Dermis blood vessel endothelial cell (primary cell): Measurements from ENCODE around the gene FZR1. TPM values are rescaled to one million over a fixed set of nuclear protein-coding genes. Genes with fewer than 3 reads are reported as not detected.
"Not testable (repeated sequence)": the region's sequence is repeated elsewhere in the genome, so short reads cannot be mapped to it uniquely, and the experiment has no call there.

Source experiments
- DNase-seq: peaks from one replicate; pipeline ENCODE4 v3.0.0; 2010
- total RNA-seq: library from RNA; depleted of rRNA; stranded (reverse); fragments of >200 nt; gene quantifications from 2 replicates; pipeline ENCODE4 v1.2.3, GENCODE V29; 2014

The FZR1 gene
- total RNA-seq, 1 donor from 2014 or later, result 36.1 TPM

GRCh38 chr19:3496392-3497273 lies 9.5 kb upstream of the FZR1 start:
- DNase-seq, result no peak

GRCh38 chr19:3497757-3498520 lies 8.2 kb upstream of the FZR1 start:
- DNase-seq, result no peak

DNA sequence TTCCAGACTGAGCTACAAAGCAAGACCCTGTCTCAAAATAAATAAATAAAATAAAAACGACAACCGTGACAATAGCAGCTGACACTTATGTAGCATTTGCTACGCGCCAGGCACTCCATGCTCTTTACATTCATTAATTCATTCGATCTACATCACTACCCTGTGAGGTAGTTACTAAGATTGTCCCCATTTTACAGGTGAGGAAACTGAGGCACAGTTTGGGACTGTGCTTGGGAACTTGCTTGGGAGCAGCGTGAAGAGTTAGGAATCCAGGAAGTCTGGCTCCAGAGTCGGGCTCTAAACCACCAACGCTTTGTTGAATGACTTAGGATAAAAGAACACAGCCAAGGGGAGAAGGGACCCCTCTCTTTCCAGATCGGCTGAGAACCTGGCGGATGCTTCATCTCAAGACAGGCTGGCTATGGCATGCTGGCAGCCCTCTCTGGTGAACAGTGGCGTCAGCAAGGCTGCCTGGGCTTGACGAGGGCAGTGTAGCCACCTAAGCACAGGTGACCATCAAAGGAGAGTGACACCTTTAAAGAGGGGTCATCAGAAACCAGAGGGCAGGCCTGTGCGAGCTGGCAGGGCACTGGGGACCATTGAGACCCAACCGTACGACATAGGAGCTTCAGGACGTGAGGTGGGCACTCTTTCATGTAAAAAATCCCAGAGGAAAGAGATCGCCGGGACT lies 6.2 kb upstream of the FZR1 start:
- DNase-seq, result no peak

DNA sequence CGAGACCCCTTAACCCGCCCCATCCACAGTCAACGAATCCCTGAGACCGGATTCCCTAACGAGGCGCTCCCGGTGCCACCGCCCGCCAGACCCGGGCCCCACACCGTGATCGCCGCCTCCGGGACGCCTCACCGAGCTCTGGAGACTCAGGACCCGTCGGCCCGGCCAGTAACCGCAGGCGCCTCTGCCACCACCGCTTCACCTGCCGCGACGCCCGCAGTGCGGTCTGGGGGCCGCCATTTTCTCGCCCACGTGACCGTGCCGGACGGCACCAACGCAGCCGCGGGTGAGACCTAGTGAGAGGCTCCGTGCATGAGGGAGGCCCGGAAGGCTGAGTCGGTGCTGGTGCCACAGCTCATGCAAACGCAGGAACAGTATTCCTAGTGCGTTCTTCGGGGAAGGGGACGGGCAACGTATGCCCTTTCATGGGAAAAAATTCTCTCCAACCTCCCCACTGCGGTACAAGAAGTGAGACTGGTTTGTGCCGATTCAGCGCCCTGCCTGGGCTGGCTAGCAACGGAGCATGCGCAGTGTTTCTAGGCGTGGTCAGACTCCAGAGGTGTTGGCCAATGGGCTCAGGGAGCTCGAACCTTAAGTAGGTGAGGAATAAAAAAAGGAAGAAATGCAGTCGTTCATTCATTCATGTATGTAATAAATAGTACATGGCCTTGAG lies 5.5 kb upstream of the FZR1 start, which contains the start of gene DOHH:
Gene DOHH, minus strand, starts transcription at position 246 of the 673 bp plus-strand sequence. CDS start 3,860 bp downstream, outside the sequence.
- peak; percentile 99 for DNase-seq

DNA sequence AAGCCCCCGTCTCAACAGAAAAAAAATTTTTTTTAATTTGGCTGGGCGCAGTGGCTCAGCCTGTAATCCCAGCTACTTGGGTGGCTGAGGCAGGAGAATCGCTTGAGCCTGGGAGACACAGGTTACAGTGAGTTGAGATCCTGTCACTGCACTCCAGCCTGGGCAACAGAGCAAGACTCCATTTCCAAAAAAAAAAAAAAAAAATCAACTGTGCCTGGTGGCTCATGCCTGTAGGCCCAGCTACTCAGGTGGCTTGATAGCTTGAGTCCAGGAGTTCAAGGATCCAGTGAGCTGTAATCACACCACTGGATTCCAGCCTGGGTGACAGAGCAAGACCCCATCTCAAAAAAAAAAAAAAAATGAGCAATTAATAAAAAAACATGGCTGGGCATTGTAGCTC lies 4.3 kb upstream of the FZR1 start:
- DNase-seq, result no peak

- DNase-seq, result no peak
Observed at GRCh38 chr19:3503036-3503572, 3.0 kb upstream of the FZR1 start.

DNA sequence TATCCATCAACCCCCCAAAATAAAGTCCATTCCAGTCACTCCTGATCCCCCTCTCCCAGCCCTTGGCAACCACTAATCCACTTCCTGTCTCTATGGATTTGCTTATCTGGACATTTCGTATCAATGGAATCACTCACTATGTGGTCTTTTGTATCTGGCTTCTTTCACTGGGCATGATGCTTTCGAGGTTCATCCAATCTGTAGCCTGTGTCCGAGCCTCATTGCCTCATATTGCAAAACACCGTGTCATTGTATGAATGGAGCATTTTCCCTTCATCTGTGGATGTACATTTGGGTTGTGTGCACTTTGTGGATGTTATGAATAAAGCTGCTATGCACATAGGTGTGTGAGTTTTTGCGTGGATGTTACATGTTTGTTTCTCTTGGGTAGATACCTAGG lies 1.4 kb upstream of the FZR1 start:
- no peak for DNase-seq

- peak; percentile 38 for DNase-seq
Observed at GRCh38 chr19:3506384-3507340, 551 bp downstream of the FZR1 start.

DNA sequence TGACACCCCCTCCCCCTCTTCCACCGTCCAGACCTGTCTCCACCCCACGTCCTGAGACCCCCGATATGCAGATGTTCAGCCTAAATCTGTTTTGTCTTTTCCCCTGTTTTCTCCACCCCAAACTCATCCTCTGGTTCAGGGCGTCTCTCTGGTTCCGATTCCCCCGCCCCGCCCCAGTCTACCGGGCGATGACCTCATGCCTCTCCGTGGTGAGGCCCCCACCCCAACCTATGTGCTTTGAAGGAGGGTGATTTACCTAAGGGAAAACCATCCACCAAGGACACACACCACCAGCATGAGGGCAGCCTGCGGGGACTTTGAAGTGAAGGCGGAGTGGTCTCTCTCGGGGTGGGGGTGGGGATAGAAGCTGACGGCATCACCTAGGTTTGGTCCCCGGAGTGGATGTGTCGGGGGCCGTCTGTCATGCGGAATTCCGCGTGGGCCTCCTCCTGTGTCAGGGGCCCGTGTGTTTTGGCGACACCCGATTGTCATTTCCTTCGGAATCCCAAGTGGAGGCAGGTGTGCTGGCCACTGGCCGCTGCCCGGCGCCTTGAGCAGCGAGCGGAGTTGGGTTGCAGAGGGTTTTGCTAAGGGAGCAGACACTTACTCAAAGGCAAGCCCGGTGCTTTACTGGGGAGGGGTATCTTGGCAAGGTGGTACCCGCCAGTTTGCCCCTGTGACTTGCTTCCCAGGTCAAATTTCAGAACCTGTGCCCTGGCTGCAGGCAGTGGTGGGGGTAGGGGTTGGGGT lies 1.4 kb downstream of the FZR1 start:
- peak; percentile 28 for DNase-seq

DNA sequence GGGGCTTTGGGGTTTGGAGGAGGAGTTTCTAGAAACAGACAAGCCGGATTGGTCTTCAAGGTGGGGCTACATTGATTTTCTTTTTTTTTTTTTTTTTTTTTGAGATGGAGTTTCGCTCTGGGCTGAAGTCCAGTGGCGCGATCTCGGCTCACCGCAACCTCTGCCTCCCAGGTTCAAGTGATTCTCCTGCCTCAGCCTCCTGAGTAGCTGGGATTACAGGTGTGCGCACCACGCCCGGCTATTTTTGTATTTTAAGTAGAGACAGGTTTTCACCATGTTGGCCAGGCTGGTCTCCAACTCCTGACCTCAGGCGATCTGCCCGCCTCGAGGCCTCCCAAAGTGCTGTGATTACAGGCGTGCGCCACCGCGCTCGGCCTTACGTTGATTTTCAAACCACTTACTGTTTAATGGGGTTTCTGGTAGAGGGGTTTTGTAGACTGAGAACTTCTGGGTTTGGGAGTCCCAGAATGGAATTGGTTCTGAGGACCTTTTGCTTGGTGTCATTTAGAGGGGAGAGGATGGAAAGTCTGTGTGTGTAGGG lies 2.1 kb downstream of the FZR1 start:
- not testable (repeated sequence) for DNase-seq

GRCh38 chr19:3508771-3509535 lies 2.8 kb downstream of the FZR1 start:
- no peak for DNase-seq

DNA sequence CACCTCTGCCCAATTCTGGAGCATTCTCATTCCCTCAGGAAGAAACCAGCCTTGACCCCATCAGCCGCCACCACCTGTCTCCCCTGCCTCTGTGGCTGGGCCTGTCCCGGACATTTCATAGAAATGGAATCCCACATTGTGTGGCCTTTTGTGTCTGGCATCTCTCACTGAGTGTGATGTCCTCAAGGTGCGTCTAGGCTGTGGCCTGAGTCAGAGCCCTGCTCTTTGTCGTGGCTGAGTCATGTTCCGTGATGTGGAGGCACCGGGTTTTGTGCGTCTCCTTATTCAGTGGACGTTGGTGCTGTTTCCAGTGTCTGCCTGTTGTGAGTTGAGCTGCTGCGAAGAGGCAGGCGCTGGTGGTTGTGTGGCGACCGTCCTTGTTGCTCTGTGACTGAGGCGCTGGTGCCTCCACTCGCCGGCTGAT lies 3.5 kb downstream of the FZR1 start:
- peak; percentile 70 for DNase-seq

DNA sequence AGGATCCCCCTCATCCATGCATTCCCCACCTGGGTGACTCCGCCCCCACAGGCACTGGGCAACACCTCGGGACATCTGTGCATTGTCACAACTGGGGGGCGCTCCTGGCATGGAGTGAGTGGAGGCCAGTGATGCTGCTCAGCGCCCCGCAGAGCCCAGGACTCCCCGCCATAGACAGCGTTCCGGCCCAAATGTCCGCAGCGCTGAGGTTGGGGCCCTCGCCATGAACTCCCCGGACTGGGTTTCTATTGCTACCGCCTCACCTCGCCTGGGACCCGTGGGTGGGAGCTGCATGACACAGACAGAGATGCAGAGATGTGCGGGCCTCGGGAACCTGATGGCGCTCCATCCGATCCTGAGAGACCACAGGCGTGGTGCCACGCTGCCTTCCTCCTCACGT lies 4.6 kb downstream of the FZR1 start:
- DNase-seq, result no peak

DNA sequence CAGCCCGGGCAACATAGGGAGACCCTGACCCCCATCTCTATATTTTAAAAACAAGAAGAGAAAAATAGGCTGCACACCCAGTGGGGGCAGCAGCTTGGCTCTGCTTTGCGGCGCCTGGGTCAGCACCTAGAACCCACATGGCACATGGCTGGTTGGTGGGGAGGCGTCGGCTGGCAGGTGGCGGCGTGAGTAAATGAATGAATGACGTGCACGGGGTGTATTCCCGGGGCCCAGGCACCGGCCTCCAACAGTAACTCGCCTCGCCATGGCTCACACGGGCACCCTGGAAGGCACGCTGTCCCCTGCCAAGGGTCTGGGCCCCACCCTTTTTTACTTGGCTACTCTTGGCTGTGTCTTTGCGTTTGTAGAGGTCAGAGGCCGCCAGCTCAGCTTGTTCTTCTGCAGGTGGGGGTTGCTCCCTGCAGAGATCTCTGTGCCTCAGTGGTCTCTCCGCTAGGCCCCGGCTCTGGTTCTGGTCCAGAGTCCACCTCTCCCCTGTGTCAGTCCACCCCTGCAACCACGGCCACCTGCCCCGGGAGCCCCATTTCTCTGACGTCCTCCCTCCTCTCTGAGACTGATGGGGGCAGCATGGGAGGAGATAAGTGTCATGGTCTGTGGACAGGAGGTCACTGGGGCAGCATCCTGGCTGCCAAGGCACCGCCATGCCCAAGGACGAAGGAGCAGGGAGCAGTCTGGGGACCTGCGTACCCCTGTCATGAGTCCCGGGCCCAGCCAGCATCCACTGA lies 5.6 kb downstream of the FZR1 start:
- DNase-seq, result no peak

DNA sequence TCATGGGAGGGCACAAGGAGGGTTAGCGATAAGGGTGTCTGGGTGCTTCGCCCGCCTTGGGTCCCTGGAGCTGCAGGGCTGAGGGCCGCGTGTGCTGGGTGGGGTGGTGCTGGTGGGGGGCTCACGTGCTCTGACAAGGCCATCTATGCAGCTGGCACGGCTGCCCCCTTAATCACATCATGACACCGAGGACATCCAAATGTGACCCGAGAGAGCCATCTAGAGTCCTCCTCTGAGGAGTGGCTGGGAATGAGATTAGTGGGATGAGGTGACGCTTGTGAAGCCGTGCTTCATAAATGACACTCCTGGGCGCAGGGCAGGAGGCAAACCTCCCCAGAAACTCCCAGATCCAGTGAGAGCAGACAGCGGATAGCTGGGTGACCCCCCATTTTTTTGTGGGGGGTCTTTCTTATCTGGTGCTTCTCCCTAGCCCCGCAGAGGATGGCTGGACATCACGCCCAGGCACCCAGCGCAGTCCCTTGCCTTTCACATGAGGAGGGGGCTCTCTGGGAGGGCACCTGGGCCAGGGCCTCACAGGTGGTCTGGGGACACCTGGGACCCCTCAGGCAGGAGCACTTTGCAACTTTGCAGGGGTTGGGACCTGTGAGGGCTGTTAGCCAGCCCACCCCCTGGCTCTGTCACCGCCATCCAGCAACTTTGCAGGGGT lies 6.6 kb downstream of the FZR1 start:
- DNase-seq, result no peak

- DNase-seq, result no peak
Observed at GRCh38 chr19:3513229-3514140, 7.4 kb downstream of the FZR1 start.

DNA sequence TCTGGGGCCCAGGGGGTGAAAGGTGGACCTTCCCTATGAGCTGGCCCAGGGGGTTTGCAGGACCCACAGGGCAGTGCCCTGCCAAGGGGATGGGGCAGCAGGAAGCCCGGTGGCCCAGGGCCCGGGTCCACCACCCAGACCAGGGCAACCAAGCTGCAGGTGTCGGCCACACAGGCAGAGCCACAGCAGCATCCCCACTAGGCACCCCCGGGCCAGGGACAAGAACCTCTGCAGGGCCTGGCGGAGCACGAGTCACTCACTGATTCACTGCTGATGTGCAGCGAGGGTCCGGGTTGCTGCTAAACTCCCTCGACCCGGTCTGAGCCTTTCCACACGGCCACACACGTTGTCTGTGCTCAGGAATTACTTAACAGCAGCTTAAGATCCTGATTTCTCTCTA lies 8.8 kb downstream of the FZR1 start:
- no peak for DNase-seq
